ENCODE results near the gene SNX32.

Gene SNX32

GRCh38 chr11:65859812-65860277 is 26.1 kb downstream of the SNX32 start:
- peaks cover 50% of the 10 kb centered on the region for H3K4me1 Mint-ChIP-seq
- H3K4me3 Mint-ChIP-seq: peak overlapping the region; percentile 87
- peaks cover 11% of the 10 kb centered on the region for H3K27me3 Mint-ChIP-seq (ENCODE audit: low read depth, poor library complexity)
- DNase-seq: no peak
- no peaks in the 10 kb centered on the region for H3K9me3 Mint-ChIP-seq
- TF ChIP-seq CTCF (IDR thresholded peaks at IDR 0.05): no peak
- peaks cover 26% of the 10 kb centered on the region for H3K36me3 Mint-ChIP-seq (ENCODE audit: low read depth)
- H3K27ac Mint-ChIP-seq: peak overlapping the region; percentile 98

GRCh38 chr11:65860278-65861164 is 26.8 kb downstream of the SNX32 start, which contains the start of gene MUS81:
MUS81 (plus strand) TSS chr11:65860433; CDS start chr11:65860754, 321 bp downstream.
- Mint-ChIP-seq H3K27me3 (ENCODE audit: low read depth, poor library complexity) (peaks cover 11% of the 10 kb centered on the region), H3K4me3 (peak within 1 kb of the TSS; percentile 87), H3K4me1 (peaks cover 46% of the 10 kb centered on the region), H3K36me3 (ENCODE audit: low read depth) (peaks cover 19% of the 10 kb centered on the region), H3K9me3 (no peaks in the 10 kb centered on the region), H3K27ac (peak within 1 kb of the TSS; percentile 98)
- TF ChIP-seq CTCF (IDR thresholded peaks at IDR 0.05): peak; percentile 87
- peak; percentile 97 for DNase-seq

GRCh38 chr11:65861165-65861505 is 27.4 kb downstream of the SNX32 start:
- Mint-ChIP-seq H3K27ac (peak overlapping the region; percentile 83), H3K4me1 (peaks cover 40% of the 10 kb centered on the region), H3K36me3 (ENCODE audit: low read depth) (peaks cover 13% of the 10 kb centered on the region), H3K27me3 (ENCODE audit: low read depth, poor library complexity) (peaks cover 11% of the 10 kb centered on the region), H3K4me3 (peak overlapping the region; percentile 87), H3K9me3 (no peaks in the 10 kb centered on the region)
- no peak for DNase-seq
- no peak for TF ChIP-seq CTCF (IDR thresholded peaks at IDR 0.05)

GRCh38 chr11:65861533-65862183 is 27.9 kb downstream of the SNX32 start:
- DNase-seq: no peak
- no peak for TF ChIP-seq CTCF (IDR thresholded peaks at IDR 0.05)
- Mint-ChIP-seq H3K27ac (no peak overlapping the region), H3K36me3 (ENCODE audit: low read depth) (peaks cover 8% of the 10 kb centered on the region), H3K4me1 (peaks cover 35% of the 10 kb centered on the region), H3K9me3 (no peaks in the 10 kb centered on the region), H3K4me3 (peak overlapping the region; percentile 87), H3K27me3 (ENCODE audit: low read depth, poor library complexity) (peaks cover 9% of the 10 kb centered on the region)

- TF ChIP-seq CTCF (IDR thresholded peaks at IDR 0.05): no peak
- Mint-ChIP-seq H3K36me3 (ENCODE audit: low read depth) (peaks cover 8% of the 10 kb centered on the region), H3K9me3 (no peaks in the 10 kb centered on the region), H3K27me3 (ENCODE audit: low read depth, poor library complexity) (peaks cover 6% of the 10 kb centered on the region), H3K27ac (no peak overlapping the region), H3K4me3 (peak overlapping the region; percentile 69), H3K4me1 (peaks cover 36% of the 10 kb centered on the region)
- DNase-seq: no peak
Observed at GRCh38 chr11:65862191-65862735, 28.5 kb downstream of the SNX32 start.

Data from nephron progenitor cell (in vitro differentiated cells).